Osteocyte (in vitro differentiated cells): Measurements from ENCODE around the gene HPS6. TPM values are rescaled to one million over a fixed set of nuclear protein-coding genes. Genes with fewer than 3 reads are reported as not detected.
A peak's percentile ranks its signal among the peaks of the same experiment; 100 is the strongest.

ENCODE experiments used
- DNase-seq: peaks from one replicate; pipeline ENCODE4 v3.0.0; 2021; ENCODE audit warnings: mixed read lengths; ENCODE audit not compliant: unreplicated experiment; ENCODE audit errors: extremely low spot score
- H3K27ac Mint-ChIP-seq: one replicate; pipeline ENCODE4 v1.8.0; 2021; ENCODE audit warnings: mild to moderate bottlenecking, mixed read lengths; ENCODE audit not compliant: unreplicated experiment
- H3K27me3 Mint-ChIP-seq: one replicate; pipeline ENCODE4 v1.8.0; 2021; ENCODE audit warnings: mixed read lengths; ENCODE audit not compliant: unreplicated experiment
- H3K36me3 Mint-ChIP-seq: one replicate; pipeline ENCODE4 v1.8.0; 2021; ENCODE audit warnings: mixed read lengths; ENCODE audit not compliant: unreplicated experiment
- H3K4me1 Mint-ChIP-seq: one replicate; pipeline ENCODE4 v1.8.0; 2021; ENCODE audit warnings: mixed read lengths; ENCODE audit not compliant: unreplicated experiment
- H3K4me3 Mint-ChIP-seq: one replicate; pipeline ENCODE4 v1.8.0; 2021; ENCODE audit warnings: mild to moderate bottlenecking, moderate library complexity, mixed read lengths; ENCODE audit not compliant: unreplicated experiment
- H3K9me3 Mint-ChIP-seq: one replicate; pipeline ENCODE4 v1.8.0; 2021; ENCODE audit warnings: mixed read lengths; ENCODE audit not compliant: unreplicated experiment
- total RNA-seq: library from RNA; stranded (reverse); gene quantifications from 2 replicates; pipeline ENCODE4 v1.2.1, GENCODE V29; 2021
- TF ChIP-seq, protein P1 (sequence below): fragments of 200-600 bp; sonication (generic); IDR thresholded peaks from 2 replicates; pipeline ENCODE4 v1.5.0; 2021; ENCODE audit warnings: antibody characterized with exemption, mild to moderate bottlenecking, moderate library complexity

The HPS6 gene
- total RNA-seq, 1 donor from 2014 or later = 21.5 TPM

DNA sequence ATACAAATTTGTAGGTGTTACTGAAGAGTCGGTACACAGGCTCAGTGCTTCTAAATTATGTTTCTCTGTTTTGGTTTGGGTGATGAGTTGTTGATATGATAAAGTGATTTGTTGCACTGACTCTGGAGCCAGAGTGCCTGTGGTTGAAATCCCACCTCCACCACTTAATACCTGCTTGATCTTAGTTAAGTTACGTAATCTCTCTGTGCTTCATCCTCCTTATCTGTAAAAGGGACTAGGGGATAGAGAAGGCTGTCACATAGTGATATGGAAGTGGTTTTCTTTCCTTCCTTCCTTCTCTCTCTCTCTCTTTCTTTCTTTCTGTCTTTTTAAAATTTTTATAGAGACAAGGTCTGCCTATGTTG, 664 bp upstream of the HPS6 start:
- TF ChIP-seq, protein P1, sequence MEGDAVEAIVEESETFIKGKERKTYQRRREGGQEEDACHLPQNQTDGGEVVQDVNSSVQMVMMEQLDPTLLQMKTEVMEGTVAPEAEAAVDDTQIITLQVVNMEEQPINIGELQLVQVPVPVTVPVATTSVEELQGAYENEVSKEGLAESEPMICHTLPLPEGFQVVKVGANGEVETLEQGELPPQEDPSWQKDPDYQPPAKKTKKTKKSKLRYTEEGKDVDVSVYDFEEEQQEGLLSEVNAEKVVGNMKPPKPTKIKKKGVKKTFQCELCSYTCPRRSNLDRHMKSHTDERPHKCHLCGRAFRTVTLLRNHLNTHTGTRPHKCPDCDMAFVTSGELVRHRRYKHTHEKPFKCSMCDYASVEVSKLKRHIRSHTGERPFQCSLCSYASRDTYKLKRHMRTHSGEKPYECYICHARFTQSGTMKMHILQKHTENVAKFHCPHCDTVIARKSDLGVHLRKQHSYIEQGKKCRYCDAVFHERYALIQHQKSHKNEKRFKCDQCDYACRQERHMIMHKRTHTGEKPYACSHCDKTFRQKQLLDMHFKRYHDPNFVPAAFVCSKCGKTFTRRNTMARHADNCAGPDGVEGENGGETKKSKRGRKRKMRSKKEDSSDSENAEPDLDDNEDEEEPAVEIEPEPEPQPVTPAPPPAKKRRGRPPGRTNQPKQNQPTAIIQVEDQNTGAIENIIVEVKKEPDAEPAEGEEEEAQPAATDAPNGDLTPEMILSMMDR = no peak
- Mint-ChIP-seq H3K4me3 (peak overlapping the region; percentile 64), H3K36me3 (no peaks in the 10 kb centered on the region), H3K27me3 (no peaks in the 10 kb centered on the region), H3K4me1 (peaks cover 19% of the 10 kb centered on the region), H3K27ac (peak overlapping the region; percentile 82), H3K9me3 (no peaks in the 10 kb centered on the region)
- no peak for DNase-seq

DNA sequence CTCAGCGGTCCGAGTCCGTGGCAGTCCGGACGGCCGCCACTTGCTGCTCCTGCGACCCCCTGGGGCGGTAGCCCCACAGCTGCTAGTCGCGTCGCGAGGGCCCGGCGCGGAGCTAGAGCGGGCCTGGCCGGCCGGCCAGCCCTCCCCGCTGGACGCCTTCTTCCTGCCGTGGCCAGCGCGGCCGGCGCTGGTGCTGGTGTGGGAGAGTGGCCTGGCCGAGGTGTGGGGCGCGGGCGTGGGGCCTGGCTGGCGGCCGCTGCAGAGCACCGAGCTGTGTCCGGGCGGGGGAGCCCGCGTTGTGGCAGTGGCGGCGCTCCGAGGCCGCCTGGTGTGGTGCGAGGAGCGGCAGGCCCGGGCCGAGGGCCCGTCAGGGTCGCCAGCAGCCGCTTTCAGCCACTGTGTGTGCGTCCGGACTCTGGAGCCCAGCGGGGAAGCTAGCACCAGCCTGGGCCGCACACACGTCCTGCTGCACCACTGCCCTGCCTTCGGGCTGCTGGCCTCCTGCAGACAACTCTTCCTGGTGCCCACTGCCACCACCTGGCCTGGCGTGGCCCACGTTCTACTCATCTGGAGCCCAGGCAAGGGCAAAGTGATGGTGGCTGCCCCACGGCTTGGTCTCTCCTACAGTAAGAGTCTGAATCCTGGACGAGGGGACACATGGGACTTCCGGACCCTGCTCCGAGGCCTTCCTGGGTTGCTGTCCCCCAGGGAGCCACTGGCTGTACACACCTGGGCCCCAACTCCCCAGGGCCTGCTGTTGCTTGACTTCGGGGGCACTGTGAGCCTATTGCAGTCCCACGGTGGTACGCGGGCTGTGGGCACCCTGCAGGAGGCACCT, 631 bp downstream of the HPS6 start:
- H3K36me3 Mint-ChIP-seq = no peaks in the 10 kb centered on the region
- no peaks in the 10 kb centered on the region for H3K9me3 Mint-ChIP-seq
- peak overlapping the region; percentile 83 for H3K4me3 Mint-ChIP-seq
- TF ChIP-seq, protein P1 = no peak
- H3K27ac Mint-ChIP-seq = peak overlapping the region; percentile 72
- peaks cover 19% of the 10 kb centered on the region for H3K4me1 Mint-ChIP-seq
- no peaks in the 10 kb centered on the region for H3K27me3 Mint-ChIP-seq
- no peak for DNase-seq

DNA sequence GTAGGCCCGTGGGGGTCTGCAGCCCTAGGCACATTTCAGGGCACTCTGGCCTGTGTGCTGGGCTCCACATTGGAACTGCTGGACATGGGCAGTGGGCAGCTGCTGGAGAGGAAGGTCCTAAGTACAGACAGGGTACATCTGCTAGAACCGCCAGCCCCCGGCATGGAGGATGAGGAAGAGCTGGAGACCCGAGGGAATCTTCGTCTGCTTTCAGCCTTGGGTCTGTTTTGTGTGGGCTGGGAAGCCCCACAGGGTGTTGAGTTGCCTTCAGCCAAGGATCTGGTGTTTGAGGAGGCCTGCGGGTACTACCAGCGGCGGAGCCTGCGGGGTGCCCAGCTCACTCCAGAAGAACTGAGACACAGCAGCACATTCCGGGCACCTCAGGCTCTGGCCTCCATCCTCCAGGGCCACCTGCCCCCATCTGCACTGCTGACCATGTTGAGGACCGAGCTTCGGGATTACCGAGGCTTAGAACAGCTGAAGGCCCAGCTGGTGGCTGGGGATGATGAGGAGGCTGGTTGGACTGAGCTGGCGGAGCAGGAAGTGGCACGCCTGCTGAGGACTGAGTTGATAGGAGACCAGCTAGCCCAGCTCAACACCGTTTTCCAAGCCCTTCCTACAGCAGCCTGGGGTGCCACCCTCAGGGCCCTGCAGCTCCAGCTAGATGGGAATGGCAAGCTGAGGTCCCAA, 1.4 kb downstream of the HPS6 start:
- Mint-ChIP-seq H3K27me3 (no peaks in the 10 kb centered on the region), H3K27ac (no peak overlapping the region), H3K4me3 (peak overlapping the region; percentile 83), H3K36me3 (no peaks in the 10 kb centered on the region), H3K4me1 (peaks cover 19% of the 10 kb centered on the region), H3K9me3 (no peaks in the 10 kb centered on the region)
- DNase-seq = no peak
- TF ChIP-seq, protein P1 = no peak

GRCh38 chr10:102067091-102067916, 2.2 kb downstream of the HPS6 start:
- H3K9me3 Mint-ChIP-seq = no peaks in the 10 kb centered on the region
- DNase-seq = no peak
- peaks cover 19% of the 10 kb centered on the region for H3K4me1 Mint-ChIP-seq
- no peaks in the 10 kb centered on the region for H3K36me3 Mint-ChIP-seq
- TF ChIP-seq, protein P1 = no peak
- peak overlapping the region; percentile 51 for H3K4me3 Mint-ChIP-seq
- no peaks in the 10 kb centered on the region for H3K27me3 Mint-ChIP-seq
- no peak overlapping the region for H3K27ac Mint-ChIP-seq
